G401.6 (cell line): ENCODE measurements around the gene WDR5.

ENCODE experiments used
- FAIRE-seq: peaks from 2 replicates; lab custom pipeline; 2012; peaks lifted over from hg19 to GRCh38; lab: Jason Lieb, UNC

WDR5 gene

DNA sequence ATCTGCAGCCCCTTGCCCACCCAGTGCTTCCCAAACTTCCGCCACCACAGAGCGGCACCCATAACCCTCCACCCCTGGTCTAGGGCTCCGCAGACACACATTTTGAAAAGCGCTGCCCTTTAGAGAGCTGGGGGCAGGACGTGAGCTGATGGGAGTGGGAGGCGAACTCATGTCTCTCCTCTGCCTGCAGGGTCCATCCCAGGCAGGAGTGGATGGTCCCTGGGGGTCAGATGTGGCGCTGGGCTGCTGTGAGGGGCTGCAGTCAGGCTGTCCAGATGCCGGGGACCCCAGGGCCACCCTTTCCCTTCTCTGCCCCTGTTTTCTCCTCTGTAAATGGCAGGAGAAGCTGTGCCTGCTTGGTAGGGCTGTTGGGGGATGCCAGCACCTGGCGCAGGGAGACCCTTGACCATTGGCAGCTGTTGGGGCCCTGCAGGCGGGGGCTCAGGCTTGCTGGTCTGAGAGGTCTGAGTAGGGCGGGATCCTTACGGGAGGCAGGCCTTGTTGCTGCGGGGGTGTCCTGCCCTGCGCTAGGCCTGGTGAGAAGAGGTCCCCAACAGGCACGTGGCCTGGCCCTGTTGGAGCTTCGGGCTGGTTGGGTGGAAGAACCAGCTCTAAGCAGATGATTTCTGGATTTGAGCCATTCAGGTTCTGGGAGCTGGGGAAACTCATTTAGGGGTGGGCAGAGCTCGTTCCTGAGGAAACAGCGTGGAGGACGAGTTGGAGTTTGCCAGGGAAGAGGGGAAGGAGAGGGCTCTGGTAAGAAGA is 38.8 kb downstream of the WDR5 start:
- no peak for FAIRE-seq

DNA sequence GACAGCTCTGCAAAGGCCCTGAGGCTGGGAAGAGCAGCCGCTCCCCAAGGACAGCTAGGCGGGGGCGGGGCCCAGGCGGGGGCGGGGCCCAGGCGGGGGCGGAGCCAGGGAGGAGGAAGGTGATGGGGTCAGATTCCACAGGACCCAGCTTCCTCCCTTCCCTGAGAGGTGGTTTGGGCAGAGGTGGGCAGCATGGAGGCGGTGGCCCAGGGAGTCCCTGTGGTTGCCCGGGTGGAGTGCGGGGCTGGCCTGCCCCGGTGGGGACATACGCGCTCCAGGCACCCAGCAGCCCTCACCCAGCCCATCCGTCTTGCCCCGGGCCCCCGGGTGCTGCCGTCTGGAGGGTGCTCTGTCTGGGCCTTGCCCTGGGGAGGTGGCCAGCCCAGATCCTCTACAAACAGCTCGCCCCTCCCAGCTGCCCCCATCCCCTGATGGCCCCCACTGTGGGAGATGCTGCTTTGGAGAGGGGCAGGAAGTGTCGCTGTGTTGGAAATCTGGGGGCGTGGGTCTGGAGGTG is 39.5 kb downstream of the WDR5 start:
- no peak for FAIRE-seq

DNA sequence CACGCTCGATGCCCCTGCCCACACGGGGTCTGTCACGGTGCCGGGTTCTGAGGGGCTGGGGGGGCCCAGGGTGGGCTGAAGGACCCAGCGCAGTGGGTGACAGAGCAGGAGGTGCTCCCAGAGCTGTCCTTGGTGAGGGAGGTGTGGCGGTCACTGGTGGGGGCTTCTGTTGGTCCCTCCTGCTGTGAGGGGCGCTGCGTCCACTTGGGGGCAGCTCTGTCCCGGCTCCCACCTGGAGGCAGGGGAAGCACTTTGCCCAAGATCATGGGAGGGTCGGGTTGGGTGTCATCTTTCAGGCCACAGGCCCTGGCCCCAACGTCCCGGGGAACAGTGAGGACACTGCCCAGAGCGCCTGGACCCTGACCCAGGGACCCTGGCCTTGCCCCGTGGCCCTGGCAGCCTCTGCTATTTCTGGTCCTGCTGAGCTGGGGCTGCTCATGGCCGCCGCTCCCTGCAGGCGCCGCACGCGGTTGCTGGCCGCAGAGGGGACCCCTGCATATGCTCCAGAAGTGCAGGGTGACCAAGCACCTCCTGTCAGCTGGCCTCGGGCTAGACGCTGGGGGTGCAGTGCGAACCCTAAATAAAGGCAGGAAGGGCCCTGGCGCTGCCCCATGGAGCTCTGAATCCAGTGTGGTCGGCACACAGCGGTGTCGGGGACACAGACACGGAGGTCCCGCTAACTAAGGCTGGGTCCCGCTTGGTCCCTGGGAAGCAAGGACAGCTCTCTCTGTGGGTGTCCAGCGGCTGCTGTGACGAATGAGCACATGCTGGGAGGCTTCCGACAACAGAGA is 40.1 kb downstream of the WDR5 start:
- FAIRE-seq: no peak

GRCh38 chr9:134176599-134176968 is 40.7 kb downstream of the WDR5 start:
- FAIRE-seq: no peak

GRCh38 chr9:134177186-134177585 is 41.3 kb downstream of the WDR5 start:
- no peak for FAIRE-seq

DNA sequence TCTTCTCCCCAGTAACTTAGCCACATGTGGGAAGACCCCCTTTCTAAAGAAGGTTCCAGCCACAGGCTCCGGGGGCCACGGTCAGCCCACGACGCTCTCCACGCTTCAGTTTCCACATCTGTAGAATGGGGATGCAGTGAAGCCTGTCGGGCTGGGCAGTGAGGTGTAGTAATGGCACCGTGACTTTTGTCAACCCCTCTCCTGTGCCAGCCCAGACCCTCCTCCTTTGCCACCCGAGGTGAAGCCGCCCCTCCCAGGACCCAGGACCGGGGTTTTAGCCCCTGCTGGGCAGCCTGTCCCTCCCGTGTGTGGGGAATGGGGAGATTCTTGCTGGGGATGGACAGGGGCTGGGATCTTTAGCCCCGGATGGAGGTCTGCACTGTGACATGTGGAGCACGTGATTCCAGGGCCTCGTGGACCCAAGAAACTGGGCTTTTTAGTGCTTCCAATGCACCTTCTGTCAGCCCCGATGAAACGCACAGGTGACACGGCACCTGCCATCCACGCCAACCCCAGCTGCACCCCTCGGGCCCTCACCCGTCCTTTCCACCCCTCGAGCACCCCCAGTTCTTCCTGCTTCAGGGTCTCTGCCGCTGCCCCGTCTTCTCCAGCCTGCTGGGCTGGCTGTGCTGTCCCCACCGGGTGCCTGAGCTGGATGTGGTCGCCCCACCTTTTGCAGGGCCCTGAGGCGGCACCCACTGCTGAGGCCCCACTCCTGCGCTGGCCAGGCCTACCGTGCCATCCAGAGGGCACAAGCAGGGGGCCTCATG is 41.9 kb downstream of the WDR5 start:
- FAIRE-seq: no peak

GRCh38 chr9:134178394-134178767 is 42.5 kb downstream of the WDR5 start:
- no peak for FAIRE-seq

GRCh38 chr9:134178768-134179551 is 43.1 kb downstream of the WDR5 start:
- no peak for FAIRE-seq

- FAIRE-seq: no peak
Observed at GRCh38 chr9:134179595-134179917, 43.7 kb downstream of the WDR5 start.

GRCh38 chr9:134179918-134180785 is 44.3 kb downstream of the WDR5 start:
- FAIRE-seq: no peak

DNA sequence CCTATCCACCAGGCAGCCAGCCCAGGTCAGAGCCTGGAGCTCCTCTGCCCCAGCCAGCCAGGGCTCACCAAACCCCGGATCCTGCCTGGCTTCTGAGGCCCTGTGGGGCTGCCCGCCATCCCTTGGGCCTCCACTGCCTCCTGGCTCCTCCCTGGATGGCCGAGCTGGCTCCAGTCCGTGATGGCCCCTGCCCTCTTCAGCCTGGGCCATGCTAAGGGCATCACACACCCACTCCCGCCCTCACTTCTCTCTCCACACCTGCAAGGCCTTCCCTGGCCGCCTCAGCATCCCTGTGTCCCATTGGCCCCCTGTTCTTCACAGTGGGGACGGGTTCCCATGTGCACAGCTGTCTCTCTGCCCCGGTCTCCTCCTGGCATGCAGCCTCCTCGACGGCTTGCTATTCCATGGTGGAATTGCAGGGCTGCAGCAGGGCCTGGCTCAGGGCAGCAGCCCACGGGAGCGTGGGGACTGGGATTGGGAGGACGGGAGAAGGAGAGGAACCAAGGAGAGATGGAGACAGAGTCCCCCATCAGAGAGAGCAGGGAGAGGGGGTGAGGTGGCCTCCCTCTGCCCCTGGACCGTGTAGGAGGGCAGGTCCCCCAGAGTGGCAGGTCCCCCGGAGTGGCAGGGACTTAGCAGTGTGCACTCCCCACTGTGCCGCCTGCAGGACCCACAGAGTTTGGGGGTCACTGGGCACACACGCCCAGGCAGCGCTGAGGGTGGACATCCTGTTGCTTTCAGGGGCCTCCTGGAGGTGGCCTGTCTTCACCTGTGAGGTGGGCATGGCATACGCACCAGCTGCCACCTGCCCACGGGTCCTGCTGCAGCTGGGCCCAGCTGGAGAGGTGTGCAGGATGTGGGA is 45.1 kb downstream of the WDR5 start:
- FAIRE-seq: no peak

GRCh38 chr9:134181648-134182034 is 45.8 kb downstream of the WDR5 start:
- no peak for FAIRE-seq

DNA sequence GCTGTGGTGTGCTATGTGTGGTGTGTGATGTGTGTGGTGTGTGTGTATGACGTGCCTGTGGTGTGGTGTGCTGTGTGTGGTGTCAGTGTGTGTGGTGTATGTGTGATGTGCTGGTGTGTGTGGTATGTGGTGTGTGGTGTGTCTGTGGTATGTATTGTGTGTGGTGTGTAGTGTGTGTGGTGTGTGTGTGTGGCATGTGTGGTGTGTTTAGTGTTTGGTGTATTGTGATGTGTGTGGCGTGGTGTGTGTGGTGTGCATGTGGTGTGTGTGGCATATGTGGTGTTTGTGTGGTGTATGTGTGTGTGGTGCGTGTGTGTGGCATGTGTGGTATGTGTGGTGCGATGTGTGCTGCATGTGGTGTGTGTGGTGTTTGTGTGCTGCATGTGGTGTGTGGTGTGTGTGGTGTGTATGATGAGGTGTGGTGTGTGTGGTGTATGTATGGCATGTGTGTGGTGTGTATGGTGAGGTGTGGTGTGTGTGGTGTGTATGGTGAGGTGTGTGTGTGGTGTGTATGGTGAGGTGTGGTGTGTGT is 46.7 kb downstream of the WDR5 start:
- FAIRE-seq: no peak

GRCh38 chr9:134185536-134186011 is 49.7 kb downstream of the WDR5 start:
- no peak for FAIRE-seq

GRCh38 chr9:134186471-134187109 is 50.7 kb downstream of the WDR5 start:
- FAIRE-seq: no peak

DNA sequence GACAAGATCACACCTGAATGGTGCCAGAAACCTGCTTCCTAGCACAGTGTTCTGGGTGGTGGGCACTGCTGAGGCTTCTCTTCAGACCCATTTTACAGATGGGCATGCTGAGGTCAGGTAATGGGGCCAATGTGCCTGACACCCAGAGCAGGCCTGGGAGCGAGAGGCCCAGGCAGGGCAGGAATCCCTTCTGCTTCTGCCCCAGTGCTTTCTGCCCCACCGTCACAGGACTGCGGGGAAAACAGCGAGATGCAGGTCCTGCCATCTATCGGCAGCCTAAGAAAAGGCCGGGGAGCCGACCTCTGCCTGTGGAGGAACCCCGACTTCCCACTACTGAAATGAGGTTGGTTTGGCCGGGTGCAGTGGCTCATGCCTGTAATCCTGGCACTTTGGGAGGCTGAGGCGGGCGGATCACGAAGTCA is 51.2 kb downstream of the WDR5 start:
- no peak for FAIRE-seq

DNA sequence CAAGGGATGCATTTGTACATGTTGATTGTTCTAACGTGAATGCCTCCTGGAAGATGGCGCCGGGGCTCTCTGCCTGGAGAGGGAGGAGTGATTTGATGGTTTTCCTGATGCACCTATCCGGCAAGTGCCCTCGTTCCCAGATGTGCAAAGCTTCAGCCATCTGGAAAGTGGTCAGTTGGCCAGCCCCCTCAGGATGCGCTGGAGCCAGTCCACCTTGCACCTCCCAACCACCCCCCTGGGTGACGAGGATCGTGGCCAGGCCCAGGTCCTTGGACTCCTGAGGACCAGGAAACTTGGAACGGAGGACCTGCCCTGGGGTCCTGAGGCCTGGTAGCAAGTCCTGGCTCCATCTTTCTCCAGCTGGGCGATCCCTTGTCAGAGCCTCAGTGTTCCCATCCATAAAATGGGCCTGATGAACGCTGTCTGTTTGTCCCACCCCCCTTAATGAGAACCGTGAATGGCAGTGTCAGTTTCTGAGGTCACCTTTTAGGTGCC is 52.1 kb downstream of the WDR5 start:
- FAIRE-seq: no peak

DNA sequence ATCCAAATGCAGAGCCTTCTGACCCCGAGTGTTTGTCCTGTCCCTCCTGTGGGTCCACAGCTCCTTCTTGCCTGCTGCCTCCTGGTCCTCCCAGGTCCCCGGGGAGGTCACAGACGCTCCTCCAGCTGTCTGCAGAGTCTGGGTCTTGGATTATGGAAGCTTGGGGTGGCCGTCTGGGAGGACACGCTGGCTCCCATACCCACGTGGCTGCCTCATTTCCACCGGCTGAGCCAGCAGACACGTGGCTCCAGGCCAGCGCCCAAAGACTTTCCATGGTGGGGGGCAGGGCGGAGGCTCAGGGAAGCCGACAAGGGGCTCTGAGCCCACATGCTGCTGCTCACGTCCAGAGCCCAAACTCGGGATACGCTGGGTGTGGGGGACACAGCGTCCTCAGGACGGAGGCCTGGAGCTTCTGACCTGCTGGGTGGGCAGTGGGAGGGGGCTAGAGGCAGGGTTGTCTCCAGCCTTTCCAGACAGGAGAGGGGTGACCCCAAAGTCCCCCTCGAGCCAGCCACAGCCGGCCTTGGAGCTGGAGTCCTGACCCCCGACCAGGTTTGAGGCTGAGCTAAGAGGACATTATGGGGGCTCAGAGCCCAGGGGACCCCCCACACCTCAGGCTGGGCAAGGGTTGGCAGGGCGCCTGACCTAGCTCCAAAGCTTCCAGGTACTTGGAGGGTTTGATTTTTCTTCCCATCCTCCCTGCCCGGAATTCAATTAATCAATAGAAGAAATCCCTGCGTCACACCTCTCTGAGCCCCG is 52.7 kb downstream of the WDR5 start:
- FAIRE-seq: no peak

DNA sequence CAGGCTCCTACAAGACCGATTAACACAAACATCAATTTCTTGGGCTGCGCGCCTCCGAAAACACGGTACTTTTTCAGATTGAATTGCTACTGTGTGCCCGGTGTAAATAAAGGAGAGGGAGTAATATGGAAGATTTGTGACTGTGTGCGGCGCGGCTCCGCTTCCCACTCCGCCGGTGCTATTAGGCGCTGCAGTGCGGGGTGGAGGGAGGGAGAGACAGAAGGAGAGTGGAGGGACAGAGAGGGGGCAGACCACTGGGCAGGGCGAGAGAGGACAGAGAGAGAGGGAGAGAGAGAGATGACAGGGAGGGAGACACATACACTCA is 53.2 kb downstream of the WDR5 start:
- no peak for FAIRE-seq
